Measurements from ENCODE around the gene HACL1. TPM values are rescaled to one million over a fixed set of nuclear protein-coding genes. Genes with fewer than 3 reads are reported as not detected.
"Not testable (repeated sequence)": the region's sequence is repeated elsewhere in the genome, so short reads cannot be mapped to it uniquely, and the experiment has no call there.

HACL1 gene
- polyA plus RNA-seq, 1 of the 3 experiments (the other 2 are of a cell fraction) = 15.1 TPM

DNA sequence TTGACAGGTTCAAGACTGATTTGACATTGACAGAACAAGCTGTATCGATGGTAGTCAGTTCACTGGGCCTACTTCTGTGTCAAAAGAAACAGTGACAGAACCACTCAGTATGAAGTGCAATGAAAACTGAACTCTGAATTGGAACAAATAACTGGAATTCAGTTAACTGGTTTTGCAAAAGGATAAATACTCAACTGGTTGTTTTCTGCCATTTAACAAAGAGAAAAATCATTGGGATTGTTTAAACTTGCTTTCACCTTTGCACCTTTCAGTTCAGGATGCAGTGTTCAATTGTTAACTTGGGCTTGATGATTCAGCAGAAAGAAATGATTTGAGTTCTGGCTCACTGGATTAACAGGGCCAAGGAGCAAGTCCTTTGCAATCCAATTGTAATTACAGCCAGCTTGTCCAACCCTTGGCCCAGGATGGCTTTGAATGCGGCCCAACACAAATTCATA is 5.1 kb upstream of the HACL1 start:
- 89% methylated on average over 2 of the region's 2 CpGs for WGBS (ENCODE audit: low lambda C conversion rate)
- Histone ChIP-seq H4K20me1 (ENCODE audit: insufficient read depth) (no peaks in the 10 kb centered on the region), H3K9me3 (no peaks in the 10 kb centered on the region), H3K4me2 (no peak overlapping the region), H3K4me3 (ENCODE audit: low read depth in 2 of 2, low read length in 1 of 2) (no peak overlapping the region), H3K4me1 (ENCODE audit: control insufficient read depth in 1 of 2, insufficient read depth in 2 of 2, low read depth in 1 of 2, low read length in 1 of 2) (peaks cover 5 to 6% of the 10 kb centered on the region in 2 experiments; a peak in 3 of 4 replicates), H3K27ac (ENCODE audit: low read depth in 2 of 2, low read length in 1 of 2) (no peak overlapping the region), H3K27me3 (ENCODE audit: insufficient read depth) (no peaks in the 10 kb centered on the region), H3K9me2 (no peaks in the 10 kb centered on the region), H2AFZ (ENCODE audit: low read depth) (no peak overlapping the region), H3K36me3 (replicated peaks in 1 of 2; ENCODE audit: control insufficient read depth in 1 of 2, insufficient read depth in 2 of 2, low read length in 1 of 2) (peaks cover 0 to 3% of the 10 kb centered on the region in 2 experiments), H3K9ac (no peak overlapping the region), H3F3A (replicated peaks; ENCODE audit: insufficient read depth) (peaks cover 17% of the 10 kb centered on the region), H3K79me2 (ENCODE audit: insufficient read depth) (peaks cover 7% of the 10 kb centered on the region; the same call in 1 of the 2 replicates)
- ChIA-PET POLR2A (no interaction called here), CTCF (interaction anchor here (0.9 kb wide), 1 partner anchor 404 kb away, joined by 4 read pairs; no protein-coding TSS in a partner anchor)
- DNase-seq = no peak
- TF ChIP-seq, protein P1, sequence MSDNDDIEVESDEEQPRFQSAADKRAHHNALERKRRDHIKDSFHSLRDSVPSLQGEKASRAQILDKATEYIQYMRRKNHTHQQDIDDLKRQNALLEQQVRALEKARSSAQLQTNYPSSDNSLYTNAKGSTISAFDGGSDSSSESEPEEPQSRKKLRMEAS (IDR thresholded peaks at IDR 0.05; ENCODE audit: low read depth) = no peak
- TF ChIP-seq TEAD4 (IDR thresholded peaks at IDR 0.05; ENCODE audit: borderline replicate concordance, insufficient read depth) = no peak
- TF ChIP-seq, protein P2, sequence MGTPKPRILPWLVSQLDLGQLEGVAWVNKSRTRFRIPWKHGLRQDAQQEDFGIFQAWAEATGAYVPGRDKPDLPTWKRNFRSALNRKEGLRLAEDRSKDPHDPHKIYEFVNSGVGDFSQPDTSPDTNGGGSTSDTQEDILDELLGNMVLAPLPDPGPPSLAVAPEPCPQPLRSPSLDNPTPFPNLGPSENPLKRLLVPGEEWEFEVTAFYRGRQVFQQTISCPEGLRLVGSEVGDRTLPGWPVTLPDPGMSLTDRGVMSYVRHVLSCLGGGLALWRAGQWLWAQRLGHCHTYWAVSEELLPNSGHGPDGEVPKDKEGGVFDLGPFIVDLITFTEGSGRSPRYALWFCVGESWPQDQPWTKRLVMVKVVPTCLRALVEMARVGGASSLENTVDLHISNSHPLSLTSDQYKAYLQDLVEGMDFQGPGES (IDR thresholded peaks at IDR 0.05; ENCODE audit: low read depth, low read length) = no peak
- no peak for TF ChIP-seq NFIC (IDR thresholded peaks at IDR 0.05; ENCODE audit: borderline replicate concordance)
- no peak for TF ChIP-seq CHD2 (IDR thresholded peaks at IDR 0.05; ENCODE audit: low read length, partially characterized antibody)
- TF ChIP-seq POLR2AphosphoS5 (IDR thresholded peaks at IDR 0.05; ENCODE audit: low read depth, low read length) = no peak

DNA sequence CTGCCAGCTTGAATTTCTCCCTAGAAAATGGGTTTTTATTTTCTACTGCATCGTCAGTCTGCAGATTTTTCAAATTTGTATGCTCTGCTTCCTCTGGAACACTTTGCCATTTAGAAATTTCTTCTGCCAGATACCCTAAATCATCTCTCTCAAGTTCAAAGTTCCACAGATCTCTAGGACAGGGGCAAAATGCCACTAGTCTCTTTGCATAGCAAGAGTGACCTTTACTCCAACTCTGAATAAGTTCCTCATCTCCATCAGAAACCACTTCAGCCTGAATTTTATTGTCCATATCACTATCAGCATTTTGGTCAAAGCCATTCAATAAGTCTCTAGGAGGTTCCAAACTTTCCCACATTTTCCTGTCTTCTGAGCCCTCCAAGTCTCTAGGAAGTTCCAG is 3.2 kb upstream of the HACL1 start:
- H3K9ac ChIP-seq; H4K20me1 ChIP-seq (ENCODE audit: insufficient read depth); H3F3A ChIP-seq (replicated peaks; ENCODE audit: insufficient read depth); H3K9me2 ChIP-seq; POLR2A ChIA-PET; H3K27ac ChIP-seq (ENCODE audit: low read depth in 2 of 2, low read length in 1 of 2); H3K4me3 ChIP-seq (ENCODE audit: low read depth in 2 of 2, low read length in 1 of 2); H3K9me3 ChIP-seq; DNase-seq; H3K27me3 ChIP-seq (ENCODE audit: insufficient read depth); H2AFZ ChIP-seq (ENCODE audit: low read depth); H3K4me2 ChIP-seq: not testable (repeated sequence)
- H3K79me2 ChIP-seq (ENCODE audit: insufficient read depth) = peaks cover 23% of the 10 kb centered on the region
- H3K36me3 ChIP-seq (replicated peaks in 1 of 2; ENCODE audit: control insufficient read depth in 1 of 2, insufficient read depth in 2 of 2, low read length in 1 of 2) = peaks cover 4 to 10% of the 10 kb centered on the region in 2 experiments
- peaks cover 14 to 15% of the 10 kb centered on the region in 2 experiments; a peak in 3 of 4 replicates for H3K4me1 ChIP-seq (ENCODE audit: control insufficient read depth in 1 of 2, insufficient read depth in 2 of 2, low read depth in 1 of 2, low read length in 1 of 2)
- CTCF ChIA-PET = interaction anchor here (0.6 kb wide), 1 partner anchor 9 kb away, joined by 3 read pairs; no protein-coding TSS in a partner anchor
- 92% methylated on average over 1 of the region's 1 CpG for WGBS (ENCODE audit: low lambda C conversion rate)

DNA sequence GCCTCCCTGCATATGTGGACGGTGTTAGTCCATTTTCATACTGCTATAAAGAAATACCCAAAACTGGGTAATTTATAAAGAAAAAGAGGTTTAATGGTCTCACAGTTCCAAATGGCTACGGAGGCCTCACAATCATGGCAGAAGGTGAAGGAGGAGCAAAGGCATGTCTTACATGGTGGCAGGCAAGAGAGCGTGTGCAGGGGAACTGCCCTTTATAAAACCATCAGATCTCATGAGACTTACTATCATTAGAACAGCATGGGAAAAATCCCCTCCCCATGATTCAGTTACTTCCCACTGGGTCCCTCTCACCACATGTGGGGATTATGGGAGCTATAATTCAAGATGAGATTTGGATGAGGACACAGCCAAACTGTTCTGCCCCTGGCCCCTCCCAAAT is 1.4 kb upstream of the HACL1 start:
- H3K9me3 ChIP-seq; H3F3A ChIP-seq (replicated peaks; ENCODE audit: insufficient read depth); CTCF ChIA-PET; DNase-seq; H3K9me2 ChIP-seq; POLR2A ChIA-PET; H4K20me1 ChIP-seq (ENCODE audit: insufficient read depth); H3K27me3 ChIP-seq (ENCODE audit: insufficient read depth): not testable (repeated sequence)
- Histone ChIP-seq H3K27ac (ENCODE audit: low read depth in 2 of 2, low read length in 1 of 2) (peak overlapping the region; percentile 87 to 95; a peak in 2 of 4 replicates), H3K4me3 (ENCODE audit: low read depth in 2 of 2, low read length in 1 of 2) (peak overlapping the region; percentile 99; a peak in 2 of 4 replicates), H3K4me2 (peak overlapping the region; percentile 95), H3K36me3 (replicated peaks in 1 of 2; ENCODE audit: control insufficient read depth in 1 of 2, insufficient read depth in 2 of 2, low read length in 1 of 2) (peaks cover 17 to 22% of the 10 kb centered on the region in 2 experiments), H3K4me1 (ENCODE audit: control insufficient read depth in 1 of 2, insufficient read depth in 2 of 2, low read depth in 1 of 2, low read length in 1 of 2) (peaks cover 14 to 15% of the 10 kb centered on the region in 2 experiments; a peak in 3 of 4 replicates), H3K9ac (peak overlapping the region; percentile 86), H2AFZ (ENCODE audit: low read depth) (peak overlapping the region; percentile 97; the same call in 1 of the 2 replicates), H3K79me2 (ENCODE audit: insufficient read depth) (peaks cover 31% of the 10 kb centered on the region)
- 99% methylated on average over 3 of the region's 3 CpGs for WGBS (ENCODE audit: low lambda C conversion rate)
